Gastrocnemius medialis (tissue), 4 donors: ENCODE results near the gene CLEC5A. TPM values are rescaled to one million over a fixed set of nuclear protein-coding genes. Genes with fewer than 3 reads are reported as not detected.
A peak's percentile ranks its signal among the peaks of the same experiment; 100 is the strongest.

Experiments
- ATAC-seq, 2 donors: fragments of 150-250 bp; one replicate each; pipeline ENCODE4 v1.9.1; 2016
- DNase-seq, 2 donors: peaks; one replicate each; pipeline ENCODE4 v3.0.0-alpha.2; 2019
- H3K27ac ChIP-seq, 4 donors: fragments of 200-600 bp; sonication (generic); 1 replicate in 1 of 4; 2 replicates in 3 of 4; pipeline ENCODE4 v1.5.1; 2016 to 2018; ENCODE audit warnings: mild to moderate bottlenecking in 2 of 4, moderate library complexity in 1 of 4
- H3K27me3 ChIP-seq, 3 donors: fragments of 200-600 bp; sonication (generic) in 2 of 3; 1 replicate in 1 of 3; 2 replicates in 2 of 3; pipeline versions ENCODE4 v1.5.1 to v1.6.0; 2016 to 2019; ENCODE audit warnings: mild to moderate bottlenecking in 1 of 3, moderate library complexity in 1 of 3
- H3K36me3 ChIP-seq, 2 donors: fragments of 200-600 bp; sonication (generic) in 1 of 2; one replicate each; pipeline ENCODE4 v1.5.1; 2017 to 2018
- H3K4me1 ChIP-seq, 2 donors: fragments of 200-600 bp; sonication (generic) in 1 of 2; one replicate each; pipeline ENCODE4 v1.5.1; 2016 to 2017; ENCODE audit warnings: mild to moderate bottlenecking in 2 of 2
- H3K4me3 ChIP-seq, 4 donors: fragments of 200-600 bp; sonication (generic) in 3 of 4; 1 replicate in 1 of 4; 2 replicates in 3 of 4; pipeline ENCODE4 v1.5.1; 2016 to 2019; ENCODE audit warnings: mild to moderate bottlenecking in 2 of 4
- H3K9me3 ChIP-seq, 3 donors: fragments of 200-600 bp; sonication (generic) in 2 of 3; 1 replicate in 1 of 3; 2 replicates in 2 of 3; pipeline ENCODE4 v1.5.1; 2016 to 2019
- POLR2A ChIP-seq, 2 donors: fragments of 450-650 bp; IDR thresholded peaks; one replicate each; pipeline ENCODE4 v1.6.1; 2017; ENCODE audit warnings: antibody characterized with exemption in 2 of 2, mild to moderate bottlenecking in 2 of 2, moderate library complexity in 2 of 2
- in situ Hi-C, 4 donors: fragments of 200-750 bp; cut with MboI; loops; one replicate each; pipeline versions ENCODE4 v1.15.0 to v1.8.0; 2017; ENCODE audit warnings: low sequenced_read_pairs in 4 of 4
- intact Hi-C: fragments of 100-400 bp; cut with DNase I; formaldehyde crosslinking; loops from one replicate; pipeline ENCODE4 v1.15.1; 2023; ENCODE audit warnings: low total_unique reads
- total RNA-seq, 4 donors: library from RNA; depleted of rRNA; stranded (reverse); fragments of >200 nt; gene quantifications; one replicate each; pipeline versions ENCODE4 v1.1.0 to v1.2.3, GENCODE V29; 2016
- TF ChIP-seq, protein P1 (sequence below), 5 experiments: fragments of 450-650 bp in 3 of 5; fragments of 200-600 bp in 2 of 5; sonication (generic) in 2 of 5; IDR thresholded peaks in 4 of 5; conservative IDR thresholded peaks in 1 of 5; 1 replicate in 4 of 5; 2 replicates in 1 of 5; pipeline ENCODE4 v1.5.1; 2016 to 2019; ENCODE audit warnings: antibody characterized with exemption in 5 of 5, mild to moderate bottlenecking in 3 of 5, moderate library complexity in 3 of 5

Gene CLEC5A
- total RNA-seq, 4 donors from 2014 or later = not detected

GRCh38 chr7:141976524-141977245 is 29.9 kb upstream of the CLEC5A start:
- no peak for TF ChIP-seq POLR2A (IDR thresholded peaks at IDR 0.05)
- TF ChIP-seq, protein P1, sequence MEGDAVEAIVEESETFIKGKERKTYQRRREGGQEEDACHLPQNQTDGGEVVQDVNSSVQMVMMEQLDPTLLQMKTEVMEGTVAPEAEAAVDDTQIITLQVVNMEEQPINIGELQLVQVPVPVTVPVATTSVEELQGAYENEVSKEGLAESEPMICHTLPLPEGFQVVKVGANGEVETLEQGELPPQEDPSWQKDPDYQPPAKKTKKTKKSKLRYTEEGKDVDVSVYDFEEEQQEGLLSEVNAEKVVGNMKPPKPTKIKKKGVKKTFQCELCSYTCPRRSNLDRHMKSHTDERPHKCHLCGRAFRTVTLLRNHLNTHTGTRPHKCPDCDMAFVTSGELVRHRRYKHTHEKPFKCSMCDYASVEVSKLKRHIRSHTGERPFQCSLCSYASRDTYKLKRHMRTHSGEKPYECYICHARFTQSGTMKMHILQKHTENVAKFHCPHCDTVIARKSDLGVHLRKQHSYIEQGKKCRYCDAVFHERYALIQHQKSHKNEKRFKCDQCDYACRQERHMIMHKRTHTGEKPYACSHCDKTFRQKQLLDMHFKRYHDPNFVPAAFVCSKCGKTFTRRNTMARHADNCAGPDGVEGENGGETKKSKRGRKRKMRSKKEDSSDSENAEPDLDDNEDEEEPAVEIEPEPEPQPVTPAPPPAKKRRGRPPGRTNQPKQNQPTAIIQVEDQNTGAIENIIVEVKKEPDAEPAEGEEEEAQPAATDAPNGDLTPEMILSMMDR (IDR thresholded peaks at IDR 0.05 in 4 of 5, conservative IDR thresholded peaks at IDR 0.05 in 1 of 5) = no peak
- intact Hi-C loops = no loop called here
- no peak for ATAC-seq

GRCh38 chr7:141975806-141976523 is 29.2 kb upstream of the CLEC5A start:
- ATAC-seq (no peak), DNase-seq (no peak)
- no peak overlapping the region for H3K27ac ChIP-seq
- H3K27me3 ChIP-seq = no peaks in the 10 kb centered on the region
- TF ChIP-seq, protein P1 (IDR thresholded peaks at IDR 0.05 in 4 of 5, conservative IDR thresholded peaks at IDR 0.05 in 1 of 5) = peak in 2 of 5 experiments; percentile 25 to 43
- no peak for TF ChIP-seq POLR2A (IDR thresholded peaks at IDR 0.05)
- intact Hi-C loops = no loop called here
- no peaks in the 10 kb centered on the region for H3K4me1 ChIP-seq
- no peaks in the 10 kb centered on the region for H3K36me3 ChIP-seq
- in situ Hi-C loops = no loop called here
- H3K9me3 ChIP-seq = no peaks in the 10 kb centered on the region
- H3K4me3 ChIP-seq = no peak overlapping the region

More at GRCh38 chr7:141976524-141977245, 29.9 kb upstream of the CLEC5A start:
- H3K4me3 ChIP-seq = no peak overlapping the region
- in situ Hi-C loops = no loop called here
- DNase-seq = no peak
- H3K4me1 ChIP-seq = no peaks in the 10 kb centered on the region
- H3K27me3 ChIP-seq = no peaks in the 10 kb centered on the region
- no peaks in the 10 kb centered on the region for H3K36me3 ChIP-seq
- H3K9me3 ChIP-seq = no peaks in the 10 kb centered on the region
- no peak overlapping the region for H3K27ac ChIP-seq

DNA sequence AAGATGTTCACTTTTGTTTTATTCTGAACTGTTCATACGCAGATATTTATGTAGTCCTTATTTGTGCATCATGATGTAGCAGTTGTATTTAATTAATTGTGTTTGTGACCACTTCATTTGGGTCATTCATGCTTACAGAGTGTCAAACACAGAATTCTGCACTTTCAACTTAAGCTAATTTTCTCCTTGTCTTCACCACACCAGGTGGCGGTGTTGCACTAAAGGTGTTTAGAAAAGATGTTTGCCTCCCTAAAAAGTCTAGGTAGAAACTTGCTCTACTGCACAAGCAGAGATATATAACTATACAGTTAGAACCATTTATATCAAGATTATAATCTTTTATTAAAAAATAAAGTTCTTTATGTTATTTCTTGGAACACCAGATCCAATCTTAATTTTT is 28.1 kb upstream of the CLEC5A start:
- DNase-seq = no peak
- no peak for ATAC-seq
- H3K4me1 ChIP-seq = no peaks in the 10 kb centered on the region
- no peaks in the 10 kb centered on the region for H3K36me3 ChIP-seq
- H3K27me3 ChIP-seq = no peaks in the 10 kb centered on the region
- H3K9me3 ChIP-seq = no peaks in the 10 kb centered on the region
- H3K4me3 ChIP-seq = no peak overlapping the region
- intact Hi-C loops = no loop called here
- TF ChIP-seq, protein P1 (IDR thresholded peaks at IDR 0.05 in 4 of 5, conservative IDR thresholded peaks at IDR 0.05 in 1 of 5) = no peak
- no peak for TF ChIP-seq POLR2A (IDR thresholded peaks at IDR 0.05)
- H3K27ac ChIP-seq = no peak overlapping the region
- in situ Hi-C loops = no loop called here

- ATAC-seq (no peak), DNase-seq (no peak)
- H3K27me3 ChIP-seq = no peaks in the 10 kb centered on the region
- H3K9me3 ChIP-seq = no peaks in the 10 kb centered on the region
- no peak for TF ChIP-seq POLR2A (IDR thresholded peaks at IDR 0.05)
- TF ChIP-seq, protein P1 (IDR thresholded peaks at IDR 0.05 in 4 of 5, conservative IDR thresholded peaks at IDR 0.05 in 1 of 5) = no peak
- no peaks in the 10 kb centered on the region for H3K4me1 ChIP-seq
- H3K4me3 ChIP-seq = no peak within 1 kb of the TSS
- in situ Hi-C loops (no loop called here), intact Hi-C loops (no loop called here)
- no peaks in the 10 kb centered on the region for H3K36me3 ChIP-seq
- H3K27ac ChIP-seq = no peak within 1 kb of the TSS
Observed at GRCh38 chr7:141973673-141974072, 26.9 kb upstream of the CLEC5A start, which contains the start of gene TAS2R38. Gene TAS2R38, minus strand, starts transcription at chr7:141973773. Its CDS starts 84 bp downstream, at chr7:141973689.
